ENCODE data around the gene DDRGK1.

Gene DDRGK1

DNA sequence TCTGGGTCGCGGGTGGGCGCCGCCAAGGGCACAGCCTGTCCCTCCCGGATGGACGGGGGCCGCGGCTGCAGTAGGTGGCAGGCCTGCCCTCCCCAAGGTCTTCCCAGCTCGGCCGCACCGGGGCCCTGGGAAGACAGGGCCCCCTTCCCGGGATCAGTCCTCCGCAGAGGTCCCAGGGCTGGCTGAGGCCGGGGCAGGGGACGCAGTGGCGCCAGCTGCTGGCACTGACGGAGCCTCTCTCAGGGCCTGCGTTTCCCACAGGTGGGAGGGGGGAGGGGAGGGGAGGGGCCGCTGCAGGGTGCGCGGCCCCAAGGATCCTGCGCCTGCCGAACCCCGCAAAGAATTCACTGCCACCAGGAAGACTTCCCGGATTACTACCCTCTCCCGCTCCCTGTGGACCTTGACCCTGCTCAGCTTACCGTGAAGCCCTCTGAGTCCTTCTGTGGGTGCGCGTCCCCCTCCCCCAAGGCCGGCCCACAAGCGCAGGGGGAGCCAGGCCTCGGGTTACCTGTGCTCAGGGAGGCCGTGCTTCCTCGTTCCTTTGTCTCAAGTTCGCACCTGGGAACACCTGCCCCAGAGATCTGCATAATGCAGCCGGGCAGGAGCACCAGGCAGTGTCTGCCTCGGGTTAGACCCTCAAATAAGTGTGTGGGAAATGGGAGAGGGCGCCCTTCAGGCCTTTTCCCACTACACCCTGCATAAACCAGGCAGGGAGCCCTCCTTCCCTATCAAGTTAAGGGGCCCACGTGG lies 36.2 kb downstream of the DDRGK1 start:
- Histone ChIP-seq H3K14ac (ENCODE audit: low read length) (no peak overlapping the region), H3K18ac (ENCODE audit: low read length) (peak overlapping the region; percentile 94), H3K27me3 (ENCODE audit: control insufficient read depth in 3 of 3, insufficient read depth in 3 of 3, low read depth in 1 of 3, low read length in 3 of 3) (peaks cover 0 to 13% (median 0%) of the 10 kb centered on the region in 3 experiments), H2BK5ac (ENCODE audit: low read length) (no peak overlapping the region), H3K79me1 (ENCODE audit: low read depth, low read length) (peaks cover 7% of the 10 kb centered on the region), H4K8ac (ENCODE audit: low read depth, low read length) (no peak overlapping the region), H3K36me3 (replicated peaks in 1 of 2; ENCODE audit: control insufficient read depth in 2 of 2, insufficient read depth in 2 of 2, low read length in 2 of 2) (no peaks in the 10 kb centered on the region), H3K27ac (replicated peaks; ENCODE audit: low read length) (no peak overlapping the region), H3K4me1 (ENCODE audit: control insufficient read depth in 2 of 2, insufficient read depth in 1 of 2, low read depth in 1 of 2, low read length in 2 of 2) (peaks cover 4 to 14% of the 10 kb centered on the region in 2 donors), H3K4me3 (ENCODE audit: low read length in 2 of 2) (peak overlapping the region in 1 of 2 donors; percentile 65), H2AFZ (ENCODE audit: low read length) (no peak overlapping the region), H3K4ac (ENCODE audit: low read length) (no peak overlapping the region), H2BK15ac (ENCODE audit: low read length) (no peak overlapping the region), H2BK120ac (ENCODE audit: low read depth, low read length) (no peak overlapping the region), H3K9me3 (replicated peaks in 1 of 2; ENCODE audit: control insufficient read depth in 2 of 2, insufficient read depth in 1 of 2, low read depth in 1 of 2, low read length in 2 of 2) (peaks cover 0 to 2% of the 10 kb centered on the region in 2 donors), H3K23ac (ENCODE audit: low read depth, low read length, poor library complexity) (peak overlapping the region; percentile 69), H3K9ac (ENCODE audit: low read depth, low read length, poor library complexity) (peak overlapping the region; percentile 57), H2AK5ac (ENCODE audit: low read depth, low read length) (peak overlapping the region; percentile 71), H3K4me2 (ENCODE audit: insufficient read depth, low read length, poor library complexity, severe bottlenecking) (peak overlapping the region; percentile 47), H2BK12ac (ENCODE audit: low read length) (no peak overlapping the region), H4K91ac (ENCODE audit: low read depth, low read length, poor library complexity) (no peak overlapping the region)
- no peak for DNase-seq (ENCODE audit: low spot score)
- WGBS, 2 donors (ENCODE audit: extremely low coverage in 2 of 2, insufficient read length in 2 of 2, insufficient replicate concordance in 1 of 2): no CpG with 5 or more reads among the region's 39 CpGs

DNA sequence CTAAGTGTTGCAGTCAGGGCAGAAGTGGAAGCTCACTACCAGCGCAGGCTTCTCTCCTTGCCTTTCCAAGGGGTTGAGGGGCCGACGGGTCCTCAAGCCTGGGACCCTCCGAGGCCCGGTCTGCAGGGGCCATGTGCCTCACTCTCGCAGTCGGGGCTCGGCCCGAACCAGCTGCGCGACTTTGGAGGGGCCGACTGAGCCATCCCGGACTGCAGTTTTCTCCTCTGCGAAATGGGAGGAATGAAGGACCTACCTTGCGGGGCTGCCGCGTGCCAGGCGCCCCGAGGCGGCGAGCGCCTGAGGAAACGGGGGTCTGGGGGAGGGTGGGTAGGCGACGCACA lies 36.8 kb downstream of the DDRGK1 start:
- Histone ChIP-seq H3K4me1 (ENCODE audit: control insufficient read depth in 2 of 2, insufficient read depth in 1 of 2, low read depth in 1 of 2, low read length in 2 of 2) (peaks cover 4 to 14% of the 10 kb centered on the region in 2 donors), H2BK15ac (ENCODE audit: low read length) (no peak overlapping the region), H3K18ac (ENCODE audit: low read length) (peak overlapping the region; percentile 94), H4K91ac (ENCODE audit: low read depth, low read length, poor library complexity) (no peak overlapping the region), H3K9me3 (replicated peaks in 1 of 2; ENCODE audit: control insufficient read depth in 2 of 2, insufficient read depth in 1 of 2, low read depth in 1 of 2, low read length in 2 of 2) (peaks cover 0 to 2% of the 10 kb centered on the region in 2 donors), H3K23ac (ENCODE audit: low read depth, low read length, poor library complexity) (peak overlapping the region; percentile 69), H2AK5ac (ENCODE audit: low read depth, low read length) (peak overlapping the region; percentile 64), H2BK120ac (ENCODE audit: low read depth, low read length) (peak overlapping the region; percentile 83), H3K36me3 (replicated peaks in 1 of 2; ENCODE audit: control insufficient read depth in 2 of 2, insufficient read depth in 2 of 2, low read length in 2 of 2) (no peaks in the 10 kb centered on the region), H3K4ac (ENCODE audit: low read length) (no peak overlapping the region), H2AFZ (ENCODE audit: low read length) (no peak overlapping the region), H3K27ac (replicated peaks; ENCODE audit: low read length) (no peak overlapping the region), H3K4me2 (ENCODE audit: insufficient read depth, low read length, poor library complexity, severe bottlenecking) (peak overlapping the region; percentile 47), H3K14ac (ENCODE audit: low read length) (no peak overlapping the region), H3K79me1 (ENCODE audit: low read depth, low read length) (peaks cover 7% of the 10 kb centered on the region), H3K27me3 (ENCODE audit: control insufficient read depth in 3 of 3, insufficient read depth in 3 of 3, low read depth in 1 of 3, low read length in 3 of 3) (peaks cover 0 to 13% (median 0%) of the 10 kb centered on the region in 3 experiments), H3K4me3 (ENCODE audit: low read length in 2 of 2) (no peak overlapping the region), H3K9ac (ENCODE audit: low read depth, low read length, poor library complexity) (peak overlapping the region; percentile 57), H4K8ac (ENCODE audit: low read depth, low read length) (no peak overlapping the region), H2BK12ac (ENCODE audit: low read length) (no peak overlapping the region), H2BK5ac (ENCODE audit: low read length) (no peak overlapping the region)
- DNase-seq (ENCODE audit: low spot score): no peak
- no CpG with 5 or more reads among the region's 25 CpGs for WGBS, 2 donors (ENCODE audit: extremely low coverage in 2 of 2, insufficient read length in 2 of 2, insufficient replicate concordance in 1 of 2)

DNA sequence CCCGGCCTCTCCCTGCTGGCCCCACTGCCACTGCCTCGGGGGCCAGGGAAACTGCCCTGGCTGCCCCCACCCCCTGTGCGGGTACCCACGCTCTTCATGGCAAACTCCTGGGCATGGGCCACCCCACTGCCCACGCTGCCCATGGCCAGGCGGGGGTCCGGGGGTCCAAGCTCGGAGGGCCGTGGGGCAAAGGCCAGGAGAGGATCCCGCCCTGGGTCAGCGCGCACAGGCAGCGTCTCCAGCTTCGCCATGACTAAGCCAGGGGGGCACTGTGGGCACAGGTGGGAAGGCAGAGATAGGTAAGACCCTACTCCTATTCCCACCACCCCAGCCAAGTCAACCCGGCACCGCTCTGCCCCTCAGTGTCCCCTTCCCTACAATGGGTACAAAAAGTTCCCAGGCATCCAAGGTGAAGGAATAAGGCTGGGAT lies 37.6 kb downstream of the DDRGK1 start:
- Histone ChIP-seq H3K18ac (ENCODE audit: low read length) (no peak overlapping the region), H3K27ac (replicated peaks; ENCODE audit: low read length) (no peak overlapping the region), H2BK15ac (ENCODE audit: low read length) (no peak overlapping the region), H3K27me3 (ENCODE audit: control insufficient read depth in 3 of 3, insufficient read depth in 3 of 3, low read depth in 1 of 3, low read length in 3 of 3) (peaks cover 0 to 13% (median 0%) of the 10 kb centered on the region in 3 experiments), H3K14ac (ENCODE audit: low read length) (peak overlapping the region; percentile 71), H3K4ac (ENCODE audit: low read length) (peak overlapping the region; percentile 31), H3K4me3 (ENCODE audit: low read length in 2 of 2) (no peak overlapping the region), H3K79me1 (ENCODE audit: low read depth, low read length) (peaks cover 7% of the 10 kb centered on the region), H3K9ac (ENCODE audit: low read depth, low read length, poor library complexity) (no peak overlapping the region), H2BK120ac (ENCODE audit: low read depth, low read length) (no peak overlapping the region), H2BK5ac (ENCODE audit: low read length) (no peak overlapping the region), H2BK12ac (ENCODE audit: low read length) (peak overlapping the region; percentile 22), H3K4me2 (ENCODE audit: insufficient read depth, low read length, poor library complexity, severe bottlenecking) (no peak overlapping the region), H2AFZ (ENCODE audit: low read length) (no peak overlapping the region), H3K4me1 (ENCODE audit: control insufficient read depth in 2 of 2, insufficient read depth in 1 of 2, low read depth in 1 of 2, low read length in 2 of 2) (peaks cover 0 to 7% of the 10 kb centered on the region in 2 donors), H4K91ac (ENCODE audit: low read depth, low read length, poor library complexity) (no peak overlapping the region), H3K9me3 (replicated peaks in 1 of 2; ENCODE audit: control insufficient read depth in 2 of 2, insufficient read depth in 1 of 2, low read depth in 1 of 2, low read length in 2 of 2) (peaks cover 0 to 2% of the 10 kb centered on the region in 2 donors), H4K8ac (ENCODE audit: low read depth, low read length) (peak overlapping the region; percentile 43), H3K36me3 (replicated peaks in 1 of 2; ENCODE audit: control insufficient read depth in 2 of 2, insufficient read depth in 2 of 2, low read length in 2 of 2) (no peaks in the 10 kb centered on the region), H2AK5ac (ENCODE audit: low read depth, low read length) (no peak overlapping the region), H3K23ac (ENCODE audit: low read depth, low read length, poor library complexity) (peak overlapping the region; percentile 78)
- WGBS, 2 donors (ENCODE audit: extremely low coverage in 2 of 2, insufficient read length in 2 of 2, insufficient replicate concordance in 1 of 2): no CpG with 5 or more reads among the region's 16 CpGs
- no peak for DNase-seq (ENCODE audit: low spot score)

DNA sequence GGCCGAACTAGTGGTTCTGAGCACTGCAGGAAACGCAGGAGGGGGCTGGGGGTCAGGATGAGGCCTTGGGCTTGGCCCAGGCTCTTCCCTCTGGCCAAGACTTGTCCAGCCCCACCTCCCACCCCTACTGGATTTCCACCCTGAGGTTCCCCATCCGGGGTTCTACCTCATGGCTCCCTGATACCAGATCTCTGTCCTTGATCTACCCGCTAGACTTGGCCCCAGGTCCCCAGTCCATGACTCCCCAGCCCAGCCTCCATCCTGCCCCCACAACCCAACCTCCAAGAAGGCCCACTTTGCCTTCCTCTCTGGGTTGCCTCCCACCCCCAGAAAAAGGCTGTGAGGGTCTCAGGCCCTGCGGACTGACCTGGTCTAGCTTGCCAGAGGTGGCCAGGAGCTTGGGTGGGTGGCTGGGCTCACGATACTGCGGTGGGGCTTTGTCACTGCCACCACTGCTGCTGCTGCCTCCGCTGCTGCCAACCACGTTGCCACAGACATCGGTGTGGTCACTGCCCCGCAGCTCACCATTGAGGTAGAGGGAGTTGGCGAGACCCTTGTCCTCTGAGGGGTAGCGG lies 38.1 kb downstream of the DDRGK1 start:
- Histone ChIP-seq H3K79me1 (ENCODE audit: low read depth, low read length) (peaks cover 7% of the 10 kb centered on the region), H3K9me3 (replicated peaks in 1 of 2; ENCODE audit: control insufficient read depth in 2 of 2, insufficient read depth in 1 of 2, low read depth in 1 of 2, low read length in 2 of 2) (peaks cover 0 to 2% of the 10 kb centered on the region in 2 donors)
- no CpG with 5 or more reads among the region's 13 CpGs for WGBS, 2 donors (ENCODE audit: extremely low coverage in 2 of 2, insufficient read length in 2 of 2, insufficient replicate concordance in 1 of 2)

More for the DNA sequence above, 38.1 kb downstream of the DDRGK1 start:
- peak overlapping the region; percentile 43 for H4K8ac ChIP-seq (ENCODE audit: low read depth, low read length)
- H3K23ac ChIP-seq (ENCODE audit: low read depth, low read length, poor library complexity): peak overlapping the region; percentile 78
- H2AFZ ChIP-seq (ENCODE audit: low read length): no peak overlapping the region
- no peak overlapping the region for H3K4me3 ChIP-seq (ENCODE audit: low read length in 2 of 2)
- no peaks in the 10 kb centered on the region for H3K36me3 ChIP-seq (replicated peaks in 1 of 2; ENCODE audit: control insufficient read depth in 2 of 2, insufficient read depth in 2 of 2, low read length in 2 of 2)
- no peak overlapping the region for H4K91ac ChIP-seq (ENCODE audit: low read depth, low read length, poor library complexity)
- H2BK5ac ChIP-seq (ENCODE audit: low read length): no peak overlapping the region
- H3K9ac ChIP-seq (ENCODE audit: low read depth, low read length, poor library complexity): no peak overlapping the region
- no peak overlapping the region for H2BK120ac ChIP-seq (ENCODE audit: low read depth, low read length)
- H2BK15ac ChIP-seq (ENCODE audit: low read length): no peak overlapping the region
- peak overlapping the region; percentile 31 for H3K4ac ChIP-seq (ENCODE audit: low read length)
- no peak overlapping the region for H2AK5ac ChIP-seq (ENCODE audit: low read depth, low read length)
- H3K18ac ChIP-seq (ENCODE audit: low read length): no peak overlapping the region
- no peak for DNase-seq (ENCODE audit: low spot score)
- peak overlapping the region; percentile 71 for H3K14ac ChIP-seq (ENCODE audit: low read length)
- no peak overlapping the region for H2BK12ac ChIP-seq (ENCODE audit: low read length)
- H3K4me1 ChIP-seq (ENCODE audit: control insufficient read depth in 2 of 2, insufficient read depth in 1 of 2, low read depth in 1 of 2, low read length in 2 of 2): peaks cover 0 to 4% of the 10 kb centered on the region in 2 donors
- H3K27ac ChIP-seq (replicated peaks; ENCODE audit: low read length): no peak overlapping the region
- H3K27me3 ChIP-seq (ENCODE audit: control insufficient read depth in 3 of 3, insufficient read depth in 3 of 3, low read depth in 1 of 3, low read length in 3 of 3): peaks cover 0 to 13% (median 0%) of the 10 kb centered on the region in 3 experiments
- H3K4me2 ChIP-seq (ENCODE audit: insufficient read depth, low read length, poor library complexity, severe bottlenecking): no peak overlapping the region
